Measurements from ENCODE around the gene ZIC5. TPM values are rescaled to one million over a fixed set of nuclear protein-coding genes. Genes with fewer than 3 reads are reported as not detected.

The ZIC5 gene
- total and polyA plus RNA-seq, 9 of the 15 experiments (the other 6 are each of a cell fraction or from before 2014, with no cell fraction given): 0.57 to 2.0 (median 1.1) TPM

DNA sequence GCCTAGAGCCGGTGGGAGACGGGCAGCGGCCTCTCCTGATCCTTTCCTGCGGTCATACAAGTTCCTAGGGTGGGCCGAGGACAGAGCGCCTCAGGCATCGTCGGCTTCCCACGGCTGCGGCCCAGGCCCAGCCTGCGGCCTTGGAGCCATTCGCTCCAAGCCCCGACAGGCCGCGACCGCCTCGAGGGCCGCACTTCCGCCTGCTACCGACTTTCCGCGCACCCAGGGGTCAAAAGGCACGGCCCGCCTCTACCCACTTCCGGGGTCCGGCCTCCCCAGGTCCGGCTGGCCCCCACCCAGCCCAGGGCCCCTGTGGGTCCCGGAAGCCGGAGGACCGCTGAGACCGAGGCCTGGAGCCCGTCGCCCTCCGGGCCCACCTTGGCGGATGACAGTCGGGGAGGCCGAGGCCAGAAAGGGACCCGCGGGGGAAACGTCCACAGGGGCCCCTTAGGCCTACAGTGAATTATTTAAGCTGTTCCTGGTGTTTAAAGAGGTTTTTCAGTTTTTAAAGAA is 26.2 kb upstream of the ZIC5 start:
- 93% methylated on average over 5 of the region's 40 CpGs for WGBS (ENCODE audit: insufficient coverage, low coverage, missing lambda C conversion rate)
- no TSS peak for BruUV-seq (replicated peaks)
- H3K4me1 ChIP-seq (replicated peaks in 1 of 2; ENCODE audit: control insufficient read depth in 2 of 2, insufficient read depth in 2 of 2, low read length in 2 of 2): no peaks in the 10 kb centered on the region
- no peak for TF ChIP-seq ESRRA (IDR thresholded peaks at IDR 0.05; ENCODE audit: borderline replicate concordance, low read depth)
- TF ChIP-seq KDM2B (CRISPR knock-in tag; IDR thresholded peaks at IDR 0.05): no peak
- TF ChIP-seq ZNF431 (CRISPR knock-in tag; IDR thresholded peaks at IDR 0.05): no peak
- TF ChIP-seq SMAD2 (IDR thresholded peaks at IDR 0.05; ENCODE audit: low read depth, low read length): no peak
- H4K20me1 ChIP-seq (replicated peaks; ENCODE audit: control insufficient read depth, insufficient read depth, low read length): no peaks in the 10 kb centered on the region
- POLR2A ChIA-PET: interaction anchor here (1.0 kb wide), 1 partner anchor 14 kb away, joined by 3 read pairs; no protein-coding TSS in a partner anchor
- in situ Hi-C loops (cut with MboI): no loop called here
- no peak overlapping the region for H3K9ac ChIP-seq (ENCODE audit: insufficient read depth in 1 of 2, low read depth in 2 of 2, low read length in 2 of 2)
- H3K9me1 ChIP-seq (ENCODE audit: control insufficient read depth, insufficient read depth, low read length): no peaks in the 10 kb centered on the region
- H2AFZ ChIP-seq (ENCODE audit: low read depth, low read length): no peak overlapping the region
- DNase-seq (ENCODE audit: extremely low read depth in 1 of 4, low spot score in 3 of 4) (no peak), FAIRE-seq (no peak), ATAC-seq (no peak)
- intact Hi-C loops (cut with micrococcal nuclease): no loop called here
- no peak overlapping the region for H3K4me3 ChIP-seq
- H3K27me3 ChIP-seq (ENCODE audit: control insufficient read depth in 2 of 2, insufficient read depth in 2 of 2, low read length in 2 of 2): peaks cover 8 to 10% of the 10 kb centered on the region in 2 experiments; a peak in 4 of 5 replicates
- CTCF ChIA-PET (ENCODE audit: low intra/inter-chr PET ratio): no interaction called here
- H3K79me2 ChIP-seq (ENCODE audit: control insufficient read depth, insufficient read depth, low read length): no peaks in the 10 kb centered on the region
- H3K27ac ChIP-seq (ENCODE audit: extremely low read depth, low read depth, low read length): no peak overlapping the region
- H3K4me2 ChIP-seq (ENCODE audit: insufficient read depth, low read length): no peak overlapping the region
- no peaks in the 10 kb centered on the region for H3K36me3 ChIP-seq (ENCODE audit: control insufficient read depth, insufficient read depth, low read length)
- no peaks in the 10 kb centered on the region for H3K9me3 ChIP-seq (replicated peaks; ENCODE audit: control insufficient read depth, insufficient read depth, low read depth, low read length)

DNA sequence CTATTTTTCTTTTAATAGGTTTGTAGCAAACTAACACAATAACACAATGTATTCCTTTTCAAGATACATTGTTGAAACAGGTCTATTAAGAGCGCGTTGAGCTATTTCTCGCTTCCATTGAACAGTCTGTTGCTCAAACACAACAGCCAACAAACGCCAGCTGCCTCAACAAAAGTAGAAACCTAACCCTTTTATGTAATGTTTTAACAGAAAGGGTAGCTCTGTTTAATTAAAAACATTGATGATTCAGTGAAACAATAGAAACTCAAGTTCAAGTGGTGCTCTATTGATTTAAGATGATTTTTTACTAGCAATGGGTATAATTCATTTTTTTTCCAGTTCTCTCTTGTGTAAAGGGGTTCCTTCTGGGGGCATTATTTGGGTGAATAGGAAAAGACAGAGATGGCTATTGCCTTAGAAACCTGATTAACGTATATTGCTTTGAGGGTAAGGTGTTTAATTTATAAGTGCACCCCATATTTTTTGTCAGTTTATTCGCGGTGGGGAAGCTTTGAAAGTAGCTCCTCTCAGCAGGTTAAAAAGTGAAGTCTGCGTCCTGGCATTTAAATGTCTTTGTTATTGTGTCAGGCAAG is 24.9 kb upstream of the ZIC5 start:
- H3K9me1 ChIP-seq (ENCODE audit: control insufficient read depth, insufficient read depth, low read length): no peaks in the 10 kb centered on the region
- intact Hi-C loops (cut with micrococcal nuclease): no loop called here
- DNase-seq (ENCODE audit: extremely low read depth in 1 of 4, low spot score in 3 of 4): no peak
- peaks cover 0 to 4% of the 10 kb centered on the region in 2 experiments; a peak in 2 of 5 replicates for H3K4me1 ChIP-seq (replicated peaks in 1 of 2; ENCODE audit: control insufficient read depth in 2 of 2, insufficient read depth in 2 of 2, low read length in 2 of 2)
- no peaks in the 10 kb centered on the region for H3K36me3 ChIP-seq (ENCODE audit: control insufficient read depth, insufficient read depth, low read length)
- H2AFZ ChIP-seq (ENCODE audit: low read depth, low read length): no peak overlapping the region
- H3K4me3 ChIP-seq: no peak overlapping the region
- ChIA-PET POLR2A (no interaction called here), CTCF (ENCODE audit: low intra/inter-chr PET ratio) (no interaction called here)
- H3K4me2 ChIP-seq (ENCODE audit: insufficient read depth, low read length): no peak overlapping the region
- no TSS peak for BruUV-seq (replicated peaks)
- 18% methylated on average over 8 of the region's 8 CpGs for WGBS (ENCODE audit: insufficient coverage, low coverage, missing lambda C conversion rate)
- no peak for FAIRE-seq
- H3K9ac ChIP-seq (ENCODE audit: insufficient read depth in 1 of 2, low read depth in 2 of 2, low read length in 2 of 2): no peak overlapping the region
- no peak for ATAC-seq
- in situ Hi-C loops (cut with MboI): no loop called here
- no peaks in the 10 kb centered on the region for H3K79me2 ChIP-seq (ENCODE audit: control insufficient read depth, insufficient read depth, low read length)
- no peak overlapping the region for H3K27ac ChIP-seq (ENCODE audit: extremely low read depth, low read depth, low read length)
- peaks cover 8 to 10% of the 10 kb centered on the region in 2 experiments; a peak in 4 of 5 replicates for H3K27me3 ChIP-seq (ENCODE audit: control insufficient read depth in 2 of 2, insufficient read depth in 2 of 2, low read length in 2 of 2)
- TF ChIP-seq, protein P1, sequence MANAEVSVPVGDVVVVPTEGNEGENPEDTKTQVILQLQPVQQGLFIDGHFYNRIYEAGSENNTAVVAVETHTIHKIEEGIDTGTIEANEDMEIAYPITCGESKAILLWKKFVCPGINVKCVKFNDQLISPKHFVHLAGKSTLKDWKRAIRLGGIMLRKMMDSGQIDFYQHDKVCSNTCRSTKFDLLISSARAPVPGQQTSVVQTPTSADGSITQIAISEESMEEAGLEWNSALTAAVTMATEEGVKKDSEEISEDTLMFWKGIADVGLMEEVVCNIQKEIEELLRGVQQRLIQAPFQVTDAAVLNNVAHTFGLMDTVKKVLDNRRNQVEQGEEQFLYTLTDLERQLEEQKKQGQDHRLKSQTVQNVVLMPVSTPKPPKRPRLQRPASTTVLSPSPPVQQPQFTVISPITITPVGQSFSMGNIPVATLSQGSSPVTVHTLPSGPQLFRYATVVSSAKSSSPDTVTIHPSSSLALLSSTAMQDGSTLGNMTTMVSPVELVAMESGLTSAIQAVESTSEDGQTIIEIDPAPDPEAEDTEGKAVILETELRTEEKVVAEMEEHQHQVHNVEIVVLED (CRISPR knock-in tag; IDR thresholded peaks at IDR 0.05): no peak
- TF ChIP-seq, protein P2, sequence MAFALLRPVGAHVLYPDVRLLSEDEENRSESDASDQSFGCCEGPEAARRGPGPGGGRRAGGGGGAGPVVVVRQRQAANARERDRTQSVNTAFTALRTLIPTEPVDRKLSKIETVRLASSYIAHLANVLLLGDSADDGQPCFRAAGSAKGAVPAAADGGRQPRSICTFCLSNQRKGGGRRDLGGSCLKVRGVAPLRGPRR (CRISPR knock-in tag; IDR thresholded peaks at IDR 0.05): no peak
- TF ChIP-seq MBD2 (IDR thresholded peaks at IDR 0.05; ENCODE audit: borderline replicate concordance, low read depth): no peak
- no peaks in the 10 kb centered on the region for H3K9me3 ChIP-seq (replicated peaks; ENCODE audit: control insufficient read depth, insufficient read depth, low read depth, low read length)
- no peaks in the 10 kb centered on the region for H4K20me1 ChIP-seq (replicated peaks; ENCODE audit: control insufficient read depth, insufficient read depth, low read length)

Measured in K562 (cell line).